Measurements from ENCODE around the gene CNN2. TPM values are rescaled to one million over a fixed set of nuclear protein-coding genes. Genes with fewer than 3 reads are reported as not detected.

CNN2 gene
- polyA plus RNA-seq, 3 donors = 69.9 to 213 (median 144) TPM

GRCh38 chr19:1045247-1045603, 18.8 kb downstream of the CNN2 start:
- Mint-ChIP-seq H3K27ac (no peak overlapping the region), H3K36me3 (peaks cover 24 to 39% of the 10 kb centered on the region in 2 donors), H3K4me3 (no peak overlapping the region), H3K4me1 (peaks cover 14% of the 10 kb centered on the region), H3K9me3 (no peaks in the 10 kb centered on the region), H3K27me3 (ENCODE audit: low read depth in 3 of 3) (peaks cover 0 to 1% (median 1%) of the 10 kb centered on the region in 3 donors)
- Histone ChIP-seq H3K36me3 (replicated peaks in 1 of 2; ENCODE audit: control insufficient read depth in 1 of 2, insufficient read depth in 2 of 2, low read length in 2 of 2) (peaks cover 35 to 56% of the 10 kb centered on the region in 2 donors), H3K79me2 (ENCODE audit: insufficient read depth, low read length) (peaks cover 25% of the 10 kb centered on the region), H2AFZ (ENCODE audit: insufficient read depth, low read depth, low read length, poor library complexity, severe bottlenecking) (no peak overlapping the region), H3K9ac (ENCODE audit: insufficient read depth, low read length, poor library complexity, severe bottlenecking) (no peak overlapping the region), H3K4me2 (replicated peaks; ENCODE audit: extremely low read depth, low read length, poor library complexity, severe bottlenecking) (no peak overlapping the region), H3K27me3 (ENCODE audit: control insufficient read depth in 2 of 2, insufficient read depth in 2 of 2, low read length in 2 of 2) (no peaks in the 10 kb centered on the region), H3K9me3 (replicated peaks in 1 of 2; ENCODE audit: control insufficient read depth in 1 of 2, insufficient read depth in 1 of 2, low read length in 2 of 2) (no peaks in the 10 kb centered on the region), H4K20me1 (ENCODE audit: insufficient read depth, low read length) (peaks cover 48% of the 10 kb centered on the region), H3K27ac (ENCODE audit: low read depth in 1 of 2, low read length in 2 of 2) (no peak overlapping the region), H3K4me3 (replicated peaks in 1 of 3; ENCODE audit: low read depth in 2 of 3, low read length in 3 of 3) (no peak overlapping the region), H3K4me1 (ENCODE audit: control insufficient read depth in 1 of 2, insufficient read depth in 2 of 2, low read length in 2 of 2) (peaks cover 20 to 29% of the 10 kb centered on the region in 2 donors)
- peak in 1 of 3 donors; percentile 52 for DNase-seq
- 96% methylated on average over 6 of the region's 10 CpGs for WGBS (ENCODE audit: insufficient coverage)
- intact Hi-C loops (cut with micrococcal nuclease) = no loop called here
- TF ChIP-seq, protein P1, sequence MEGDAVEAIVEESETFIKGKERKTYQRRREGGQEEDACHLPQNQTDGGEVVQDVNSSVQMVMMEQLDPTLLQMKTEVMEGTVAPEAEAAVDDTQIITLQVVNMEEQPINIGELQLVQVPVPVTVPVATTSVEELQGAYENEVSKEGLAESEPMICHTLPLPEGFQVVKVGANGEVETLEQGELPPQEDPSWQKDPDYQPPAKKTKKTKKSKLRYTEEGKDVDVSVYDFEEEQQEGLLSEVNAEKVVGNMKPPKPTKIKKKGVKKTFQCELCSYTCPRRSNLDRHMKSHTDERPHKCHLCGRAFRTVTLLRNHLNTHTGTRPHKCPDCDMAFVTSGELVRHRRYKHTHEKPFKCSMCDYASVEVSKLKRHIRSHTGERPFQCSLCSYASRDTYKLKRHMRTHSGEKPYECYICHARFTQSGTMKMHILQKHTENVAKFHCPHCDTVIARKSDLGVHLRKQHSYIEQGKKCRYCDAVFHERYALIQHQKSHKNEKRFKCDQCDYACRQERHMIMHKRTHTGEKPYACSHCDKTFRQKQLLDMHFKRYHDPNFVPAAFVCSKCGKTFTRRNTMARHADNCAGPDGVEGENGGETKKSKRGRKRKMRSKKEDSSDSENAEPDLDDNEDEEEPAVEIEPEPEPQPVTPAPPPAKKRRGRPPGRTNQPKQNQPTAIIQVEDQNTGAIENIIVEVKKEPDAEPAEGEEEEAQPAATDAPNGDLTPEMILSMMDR (IDR thresholded peaks at IDR 0.05) = no peak

DNA sequence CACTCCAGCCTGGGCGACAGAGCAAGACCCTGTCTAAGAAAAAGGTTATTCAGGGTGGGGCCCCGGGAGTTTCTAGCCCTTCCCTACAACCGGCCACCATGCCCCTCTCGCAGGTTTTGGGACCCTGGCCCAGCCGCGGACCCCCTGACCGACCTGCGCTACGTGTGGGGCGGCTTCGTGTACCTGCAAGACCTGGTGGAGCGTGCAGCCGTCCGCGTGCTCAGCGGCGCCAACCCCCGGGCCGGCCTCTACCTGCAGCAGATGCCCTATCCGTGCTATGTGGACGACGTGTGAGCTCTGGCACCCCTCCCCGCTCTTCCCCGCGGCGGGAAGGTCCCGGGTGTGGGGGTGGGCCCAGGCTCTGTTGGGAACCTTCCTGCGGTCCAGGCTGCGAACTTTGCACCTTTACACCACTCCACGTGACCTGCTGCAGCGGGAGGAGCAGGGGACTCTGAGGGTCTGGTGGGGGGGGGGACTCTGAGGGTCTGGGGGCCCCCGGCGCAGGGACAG, 19.8 kb downstream of the CNN2 start:
- intact Hi-C loops (cut with micrococcal nuclease) = no loop called here
- no peak for DNase-seq
- Mint-ChIP-seq H3K9me3 (no peaks in the 10 kb centered on the region), H3K27me3 (ENCODE audit: low read depth in 3 of 3) (peaks cover 0 to 1% (median 1%) of the 10 kb centered on the region in 3 donors), H3K4me3 (no peak overlapping the region), H3K4me1 (peaks cover 4% of the 10 kb centered on the region), H3K36me3 (peaks cover 28 to 41% of the 10 kb centered on the region in 2 donors), H3K27ac (no peak overlapping the region)
- H3K4me3 ChIP-seq (replicated peaks in 1 of 3; ENCODE audit: low read depth in 2 of 3, low read length in 3 of 3) = no peak overlapping the region
- H3K36me3 ChIP-seq (replicated peaks in 1 of 2; ENCODE audit: control insufficient read depth in 1 of 2, insufficient read depth in 2 of 2, low read length in 2 of 2) = peaks cover 35 to 61% of the 10 kb centered on the region in 2 donors
- H4K20me1 ChIP-seq (ENCODE audit: insufficient read depth, low read length) = peaks cover 41% of the 10 kb centered on the region
- no peaks in the 10 kb centered on the region for H3K9me3 ChIP-seq (replicated peaks in 1 of 2; ENCODE audit: control insufficient read depth in 1 of 2, insufficient read depth in 1 of 2, low read length in 2 of 2)
- H3K4me1 ChIP-seq (ENCODE audit: control insufficient read depth in 1 of 2, insufficient read depth in 2 of 2, low read length in 2 of 2) = peaks cover 11 to 20% of the 10 kb centered on the region in 2 donors
- H3K79me2 ChIP-seq (ENCODE audit: insufficient read depth, low read length) = peaks cover 15% of the 10 kb centered on the region
- no peak overlapping the region for H3K9ac ChIP-seq (ENCODE audit: insufficient read depth, low read length, poor library complexity, severe bottlenecking)
- TF ChIP-seq, protein P1 (IDR thresholded peaks at IDR 0.05) = no peak
- no peak overlapping the region for H3K27ac ChIP-seq (ENCODE audit: low read depth in 1 of 2, low read length in 2 of 2)
- H3K4me2 ChIP-seq (replicated peaks; ENCODE audit: extremely low read depth, low read length, poor library complexity, severe bottlenecking) = no peak overlapping the region
- H2AFZ ChIP-seq (ENCODE audit: insufficient read depth, low read depth, low read length, poor library complexity, severe bottlenecking) = no peak overlapping the region
- no peaks in the 10 kb centered on the region for H3K27me3 ChIP-seq (ENCODE audit: control insufficient read depth in 2 of 2, insufficient read depth in 2 of 2, low read length in 2 of 2)
- WGBS (ENCODE audit: insufficient coverage) = 98% methylated on average over 23 of the region's 33 CpGs

Data from CD14-positive monocyte (primary cell).